GM18909 (cell line): ENCODE data around the gene CCDC93.
"Not testable (repeated sequence)": the region's sequence is repeated elsewhere in the genome, so short reads cannot be mapped to it uniquely, and the experiment has no call there.

Experiments used
- ATAC-seq: cut with Tn5 transposase; IDR thresholded peaks from one replicate; pipeline ENCODE4 v1.9.1; 2021; ENCODE audit warnings: mild to moderate bottlenecking; ENCODE audit not compliant: unreplicated experiment, poor library complexity

The CCDC93 gene

DNA sequence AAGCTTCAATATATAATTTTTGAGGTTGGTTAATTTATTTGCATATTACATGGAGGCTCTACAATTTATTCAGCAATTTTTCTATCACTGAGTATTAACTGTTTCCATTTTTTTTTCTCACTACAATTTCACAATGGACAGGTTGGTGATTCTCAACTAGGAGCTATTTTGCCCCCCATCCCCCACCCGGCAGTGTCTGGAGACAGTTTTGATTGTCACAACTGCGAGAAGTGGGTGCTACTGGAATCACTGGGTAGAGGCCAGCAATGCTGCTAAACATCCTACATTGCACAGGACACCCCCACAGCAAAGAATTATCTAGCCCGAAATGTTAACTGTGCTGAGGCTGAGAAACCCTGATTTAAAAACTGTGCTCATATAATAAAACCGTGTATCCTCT, 82.6 kb downstream of the CCDC93 start:
- ATAC-seq = no peak

DNA sequence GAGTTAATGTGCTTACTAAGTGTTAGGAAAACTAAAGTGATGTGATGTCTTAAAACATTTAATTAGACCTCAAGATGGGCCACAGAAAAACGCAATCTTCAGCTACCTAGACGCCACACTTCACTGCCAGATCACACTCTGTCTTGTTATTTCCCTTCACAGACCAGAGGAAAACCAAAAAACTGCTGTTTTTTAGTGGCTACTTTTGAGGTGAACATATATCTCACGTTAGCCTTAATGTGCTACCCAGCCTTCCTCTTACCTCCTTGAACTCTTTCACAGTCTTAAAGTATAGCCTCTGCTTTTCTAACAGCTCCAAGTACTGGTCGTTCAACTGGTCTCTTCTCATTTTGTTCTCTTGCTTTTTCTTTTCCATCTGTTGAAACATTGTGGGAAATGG, 83.1 kb downstream of the CCDC93 start:
- ATAC-seq = no peak

DNA sequence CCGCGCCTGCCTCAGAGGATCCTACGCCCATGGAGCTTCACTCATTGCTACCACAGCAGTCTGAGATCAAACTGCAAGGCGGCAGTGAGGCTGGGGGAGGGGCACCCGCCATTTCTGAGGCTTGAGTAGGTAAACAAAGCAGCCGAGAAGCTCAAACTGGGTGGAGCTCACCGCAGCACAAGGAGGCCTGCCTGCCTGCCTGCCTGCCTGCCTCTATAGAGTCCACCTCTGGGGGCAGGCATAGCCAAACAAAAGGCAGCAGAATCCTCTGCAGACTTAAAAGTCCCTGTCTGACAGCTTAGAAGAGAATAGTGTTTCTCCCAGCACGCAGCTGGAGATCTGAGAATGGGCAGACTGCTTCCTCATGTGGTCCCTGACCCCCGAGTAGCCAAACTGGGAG, 90.4 kb downstream of the CCDC93 start:
- not testable (repeated sequence) for ATAC-seq

DNA sequence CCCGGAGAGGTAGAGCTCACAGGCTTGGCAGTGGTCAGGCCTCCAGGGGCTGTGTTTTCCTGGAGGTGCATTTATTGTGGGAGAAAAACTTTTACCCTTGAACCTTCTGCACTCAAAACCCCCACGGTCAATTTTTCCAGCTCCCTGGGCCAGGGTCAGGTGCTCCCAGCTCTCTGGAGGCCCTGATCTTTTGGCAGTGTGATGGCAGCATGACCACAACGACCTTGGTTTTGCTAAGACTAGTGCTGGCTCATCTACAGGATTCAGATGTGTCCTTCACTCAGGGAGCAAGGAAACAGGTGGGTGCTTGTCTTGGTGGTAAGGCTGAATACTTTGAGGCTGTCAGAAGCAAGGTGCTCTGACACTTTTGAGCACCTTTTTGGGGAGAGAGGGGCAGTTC, 92.3 kb downstream of the CCDC93 start:
- ATAC-seq = no peak

DNA sequence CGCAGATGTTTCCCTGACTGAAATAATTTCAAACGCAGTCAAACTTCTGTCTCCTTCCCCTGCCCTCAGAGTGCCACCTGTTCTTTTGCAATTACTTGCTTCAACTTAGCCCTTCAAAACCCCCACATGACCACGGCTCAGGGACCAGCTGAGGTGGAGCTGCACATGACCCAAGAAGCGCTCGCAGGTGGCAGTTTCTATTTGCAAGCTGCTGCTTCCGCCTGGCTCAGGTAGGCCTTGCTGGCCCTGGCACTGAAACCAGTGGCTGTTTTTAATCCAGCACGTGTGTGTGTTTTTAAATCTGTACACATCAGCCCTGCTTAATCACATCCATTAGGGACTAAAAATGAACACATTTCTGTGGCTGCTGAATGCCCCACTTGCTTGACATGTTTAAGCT, 95.3 kb downstream of the CCDC93 start:
- ATAC-seq = no peak

DNA sequence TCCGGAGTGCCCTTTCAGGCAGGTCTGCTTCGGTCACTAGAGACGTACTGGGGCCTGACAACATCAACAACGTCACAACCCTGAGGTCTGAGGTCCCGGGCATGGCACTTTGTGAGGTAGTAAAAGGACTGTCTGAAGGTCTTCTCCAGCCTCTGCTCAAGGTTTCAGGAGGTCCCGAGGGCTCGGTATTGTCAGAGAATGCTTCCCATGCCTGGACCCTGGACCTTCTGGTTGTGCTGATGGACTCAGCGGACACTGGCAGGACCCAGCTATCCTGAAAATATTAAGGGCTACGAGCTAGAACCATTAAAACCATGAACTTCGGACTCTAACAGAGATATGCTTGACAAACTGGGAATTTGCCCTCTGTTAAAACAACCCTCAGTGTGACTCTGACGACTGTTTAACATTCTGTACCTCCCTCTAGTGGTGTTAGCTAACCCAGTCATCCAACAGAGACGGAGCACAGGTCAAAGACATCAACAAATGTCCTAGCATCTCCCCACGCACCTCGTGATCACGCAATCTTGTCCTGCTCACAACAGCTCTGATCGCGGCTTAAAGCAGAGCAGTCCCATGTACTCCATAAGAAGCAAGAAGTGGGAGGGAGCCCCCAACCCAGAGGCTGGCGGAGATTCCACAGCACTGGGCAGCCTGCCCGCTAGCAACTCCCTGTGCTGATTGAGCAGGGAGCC, 96.5 kb downstream of the CCDC93 start:
- ATAC-seq = no peak

DNA sequence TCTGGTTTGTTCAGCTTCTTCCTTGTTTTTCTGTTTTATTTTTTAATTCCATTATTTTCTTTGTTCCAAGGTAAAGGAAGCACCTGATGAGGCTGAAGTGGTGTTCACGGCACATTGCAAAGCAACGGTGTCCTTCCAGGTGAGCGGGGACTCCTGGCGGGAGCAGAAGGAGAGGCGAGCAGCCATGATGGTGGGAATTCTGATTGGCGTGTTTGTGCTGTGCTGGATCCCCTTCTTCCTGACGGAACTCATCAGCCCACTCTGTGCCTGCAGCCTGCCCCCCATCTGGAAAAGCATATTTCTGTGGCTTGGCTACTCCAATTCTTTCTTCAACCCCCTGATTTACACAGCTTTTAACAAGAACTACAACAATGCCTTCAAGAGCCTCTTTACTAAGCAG, 110.9 kb downstream of the CCDC93 start:
- no peak for ATAC-seq

DNA sequence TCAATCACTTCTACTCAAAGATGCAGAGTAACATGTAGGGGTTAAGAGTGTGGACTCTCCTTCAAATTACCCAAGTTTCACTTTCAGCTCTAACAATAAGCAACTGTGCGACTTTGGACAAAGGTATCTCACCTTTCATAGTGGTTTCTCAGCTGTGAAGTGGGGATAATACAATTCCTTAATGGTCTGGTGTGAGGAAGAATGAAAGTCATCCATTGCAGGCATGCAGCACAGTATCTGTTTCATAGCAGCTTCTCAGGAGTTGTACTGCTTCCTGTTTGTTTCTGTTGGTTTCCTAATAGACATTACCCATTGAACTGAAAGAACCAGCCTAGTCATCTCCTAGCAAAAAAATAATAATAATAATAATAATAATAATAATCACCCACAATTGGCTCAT, 125.0 kb downstream of the CCDC93 start:
- ATAC-seq = no peak

DNA sequence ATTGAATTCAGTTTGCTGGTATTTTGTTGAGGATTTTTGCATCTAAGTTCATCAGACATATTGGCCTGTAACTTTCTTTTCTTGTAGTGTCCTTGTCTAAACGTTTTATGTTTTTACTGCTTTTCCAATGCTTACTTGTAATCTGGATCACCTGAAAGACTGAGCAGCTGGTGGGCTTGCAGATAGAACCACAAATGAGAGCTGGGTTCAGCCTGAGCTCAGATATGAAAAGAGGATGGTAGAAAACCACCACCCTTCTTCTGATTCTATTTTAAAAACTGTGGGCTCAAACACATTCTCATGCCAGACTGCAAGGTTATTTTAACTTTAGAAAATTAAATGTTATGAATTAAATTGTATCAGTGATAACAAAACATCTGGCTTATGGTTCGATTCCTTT, 128.6 kb downstream of the CCDC93 start:
- ATAC-seq = no peak

DNA sequence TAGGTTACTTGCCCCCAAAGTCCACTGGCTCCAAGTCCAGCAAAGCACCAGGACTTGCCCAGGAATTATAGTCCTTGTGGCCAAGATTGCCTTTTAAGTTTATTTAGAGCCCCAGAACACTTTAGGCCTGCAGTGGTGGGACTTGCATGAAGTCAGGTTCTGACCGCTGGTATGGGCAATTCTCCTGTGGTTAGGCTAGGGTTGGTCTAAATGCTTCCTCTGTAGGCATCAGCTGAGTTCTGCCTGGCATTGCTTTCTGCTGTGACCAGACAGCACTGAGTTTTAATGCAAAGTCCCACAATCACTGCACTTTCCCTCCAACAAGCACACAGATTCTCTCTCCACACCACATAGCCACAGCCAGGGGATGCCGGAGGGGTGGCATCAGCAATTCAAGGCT, 134.9 kb downstream of the CCDC93 start:
- ATAC-seq = no peak

DNA sequence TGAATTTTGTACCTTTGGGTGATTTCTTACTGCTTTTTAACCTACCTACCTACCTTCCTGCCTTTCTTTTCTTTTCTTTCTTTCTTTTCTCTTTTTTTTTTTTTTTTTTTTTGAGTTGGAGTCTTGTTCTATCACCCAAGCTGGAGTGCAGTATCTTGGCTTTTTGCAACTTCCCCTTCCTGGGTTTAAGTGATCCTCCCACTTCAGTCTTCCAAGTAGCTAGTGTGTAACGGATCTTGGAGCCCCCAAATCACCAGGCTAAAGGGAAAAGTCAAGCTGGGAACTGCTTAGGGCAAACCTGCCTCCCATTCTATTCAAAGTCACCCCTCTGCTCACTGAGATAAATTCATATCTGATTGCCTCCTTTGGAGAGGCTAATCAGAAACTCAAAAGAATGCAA, 138.1 kb downstream of the CCDC93 start:
- no peak for ATAC-seq
